HG03064 (cell line): ENCODE results near the gene SPATS2L.

Source experiments
- ATAC-seq: cut with Tn5 transposase; IDR thresholded peaks from one replicate; pipeline ENCODE4 v1.9.1; 2021; ENCODE audit warnings: low read depth; ENCODE audit not compliant: unreplicated experiment

The SPATS2L gene

GRCh38 chr2:200484934-200485333 lies 178.4 kb downstream of the SPATS2L start:
- no peak for ATAC-seq

GRCh38 chr2:200486529-200486928 lies 180.0 kb downstream of the SPATS2L start:
- no peak for ATAC-seq

GRCh38 chr2:200488169-200488568 lies 181.7 kb downstream of the SPATS2L start:
- no peak for ATAC-seq

- ATAC-seq = no peak
Measured at GRCh38 chr2:200490001-200490400, 183.5 kb downstream of the SPATS2L start.

- ATAC-seq = no peak
Measured at GRCh38 chr2:200492656-200493055, 186.2 kb downstream of the SPATS2L start.

GRCh38 chr2:200494048-200494447 lies 187.6 kb downstream of the SPATS2L start:
- no peak for ATAC-seq

GRCh38 chr2:200496696-200497095 lies 190.2 kb downstream of the SPATS2L start:
- no peak for ATAC-seq

GRCh38 chr2:200498402-200499162 lies 192.1 kb downstream of the SPATS2L start:
- no peak for ATAC-seq

GRCh38 chr2:200502196-200502595 lies 195.7 kb downstream of the SPATS2L start:
- no peak for ATAC-seq

- ATAC-seq = no peak
Measured at GRCh38 chr2:200506679-200507078, 200.2 kb downstream of the SPATS2L start.

- ATAC-seq = no peak
Measured at GRCh38 chr2:200507179-200507578, 200.7 kb downstream of the SPATS2L start.

- no peak for ATAC-seq
Measured at GRCh38 chr2:200509235-200509611, 202.7 kb downstream of the SPATS2L start.

- ATAC-seq = peak; percentile 96
Measured at GRCh38 chr2:200509612-200510433, 203.3 kb downstream of the SPATS2L start, which contains the start of gene KCTD18. TSS of gene KCTD18 (minus strand) at chr2:200510068. CDS start at chr2:200507016, 3,052 bp downstream.

- ATAC-seq = no peak
Measured at GRCh38 chr2:200515155-200515554, 208.7 kb downstream of the SPATS2L start.

GRCh38 chr2:200523158-200523557 lies 216.7 kb downstream of the SPATS2L start:
- no peak for ATAC-seq

GRCh38 chr2:200523604-200524003 lies 217.1 kb downstream of the SPATS2L start:
- ATAC-seq = no peak

GRCh38 chr2:200525066-200525465 lies 218.6 kb downstream of the SPATS2L start:
- ATAC-seq = no peak

GRCh38 chr2:200525551-200525881 lies 219.0 kb downstream of the SPATS2L start:
- ATAC-seq = no peak

GRCh38 chr2:200525882-200526651 lies 219.6 kb downstream of the SPATS2L start, which contains the start of gene SGO2:
TSS of gene SGO2 (plus strand) at chr2:200526207. CDS start at chr2:200532976, 6,769 bp downstream.
- peak; percentile 100 for ATAC-seq

GRCh38 chr2:200528228-200528627 lies 221.7 kb downstream of the SPATS2L start:
- ATAC-seq = no peak
